Mesodermal cell (in vitro differentiated cells): ENCODE data around the gene SF1.

ENCODE experiments used
- H3K27ac ChIP-seq: 2 replicates; pipeline ENCODE4 v1.7.0; 2013; ENCODE audit warnings: mild to moderate bottlenecking, low read depth, low read length, moderate library complexity; ENCODE audit not compliant: severe bottlenecking
- H3K36me3 ChIP-seq: 2 replicates; pipeline ENCODE4 v1.7.1; 2013; ENCODE audit warnings: mild to moderate bottlenecking, low read length, moderate library complexity; ENCODE audit not compliant: control insufficient read depth, insufficient read depth
- H3K4me1 ChIP-seq: one replicate; pipeline ENCODE4 v1.7.1; 2013; ENCODE audit warnings: mild to moderate bottlenecking, low read length; ENCODE audit not compliant: insufficient read depth, control insufficient read depth, poor library complexity, severe bottlenecking
- H3K4me3 ChIP-seq: 2 replicates; pipeline ENCODE4 v1.7.0; 2013; ENCODE audit warnings: low read length, control low read depth, mild to moderate bottlenecking; ENCODE audit not compliant: insufficient read depth, poor library complexity, severe bottlenecking; ENCODE audit errors: extremely low read depth
- H3K9me3 ChIP-seq: 2 replicates; pipeline ENCODE4 v1.7.1; 2013; ENCODE audit warnings: mild to moderate bottlenecking, low read length, moderate library complexity; ENCODE audit not compliant: control insufficient read depth
- WGBS, 2 experiments: methylation state at CpG; one replicate each; pipeline ENCODE4 v1.1.5; 2013; ENCODE audit warnings: missing lambda C conversion rate in 2 of 2; ENCODE audit not compliant: insufficient coverage in 2 of 2; 5-methylcytosine and 5-hydroxymethylcytosine counted together

The SF1 gene

DNA sequence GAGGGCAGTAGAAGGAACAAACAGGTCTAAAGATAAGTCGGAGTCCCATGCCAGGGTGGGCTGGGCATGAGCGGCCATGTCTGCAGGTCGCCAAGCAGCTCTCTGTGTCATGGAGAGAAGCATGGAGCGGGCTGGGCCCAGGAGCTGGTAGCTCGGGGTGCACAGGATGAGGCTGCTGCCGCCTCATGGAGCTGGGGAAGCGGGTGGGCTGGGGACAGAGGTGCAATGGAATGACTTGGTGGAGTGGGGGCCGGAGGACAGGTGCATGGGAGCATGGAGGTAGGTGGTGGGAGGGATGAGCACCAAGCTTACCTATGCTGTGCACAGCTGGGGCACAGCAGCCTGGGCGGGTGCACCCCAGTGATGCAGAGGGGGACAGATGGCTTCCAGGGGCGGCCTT is 58.9 kb downstream of the SF1 start:
- WGBS, 2 experiments = 88 to 93% methylated on average over 8 to 10 of the region's 10 CpGs
- Histone ChIP-seq H3K36me3 (no peaks in the 10 kb centered on the region), H3K27ac (no peak overlapping the region), H3K4me1 (peaks cover 15% of the 10 kb centered on the region), H3K4me3 (no peak overlapping the region), H3K9me3 (no peaks in the 10 kb centered on the region)

DNA sequence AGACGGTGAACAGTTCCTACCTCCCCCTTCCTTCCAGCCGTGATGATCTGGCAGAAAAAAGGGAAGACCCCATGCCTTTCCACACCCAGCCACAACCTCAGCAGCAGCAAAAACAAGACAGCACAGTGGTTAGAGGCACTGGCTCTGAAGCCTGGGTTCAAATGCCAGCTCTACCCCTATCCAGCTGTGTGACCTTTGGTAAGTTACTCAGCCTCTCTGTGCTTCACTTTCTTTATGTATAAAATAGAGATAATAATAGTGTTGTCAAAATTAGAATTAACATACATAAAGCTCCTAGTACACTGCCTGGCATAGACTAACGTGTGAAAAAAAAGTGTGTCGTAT is 59.6 kb downstream of the SF1 start:
- H3K9me3 ChIP-seq = no peaks in the 10 kb centered on the region
- H3K27ac ChIP-seq = no peak overlapping the region
- H3K4me1 ChIP-seq = peaks cover 10% of the 10 kb centered on the region
- no peaks in the 10 kb centered on the region for H3K36me3 ChIP-seq
- WGBS, 2 experiments = 70 to 73% methylated on average over 2 to 3 of the region's 4 CpGs
- no peak overlapping the region for H3K4me3 ChIP-seq

DNA sequence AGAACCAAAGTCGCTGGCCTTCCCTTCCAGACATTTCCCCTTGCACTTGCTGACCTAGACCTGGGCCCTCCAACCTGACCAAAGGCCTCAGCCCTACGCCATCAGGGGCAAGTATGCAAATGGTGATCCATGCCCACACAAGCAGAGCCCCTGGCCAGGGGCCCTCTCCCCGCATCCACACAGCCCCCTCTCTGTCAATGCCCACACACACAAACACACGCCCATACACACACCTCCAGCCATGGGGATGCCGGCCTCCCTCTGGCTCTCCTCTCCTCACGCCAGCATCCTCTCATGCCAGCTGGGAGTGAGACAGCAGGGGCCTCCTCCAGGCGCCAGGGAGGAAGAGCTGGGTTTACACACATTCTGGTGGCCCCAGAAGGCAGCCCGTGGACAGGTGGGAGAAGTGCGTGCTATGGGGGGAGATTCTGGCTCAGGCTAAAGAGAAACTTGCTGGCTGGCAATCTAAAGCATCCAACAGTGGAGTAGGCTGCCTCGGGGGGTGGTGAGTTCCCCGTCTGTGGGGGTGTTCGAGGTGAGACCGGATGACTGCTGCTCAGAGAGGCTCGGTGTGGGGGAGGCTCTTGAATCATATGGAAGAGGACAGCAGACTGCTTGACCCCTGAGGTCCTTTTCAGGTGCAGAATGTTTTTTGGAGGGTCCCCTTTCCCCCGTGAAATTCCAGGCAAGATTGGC is 60.1 kb downstream of the SF1 start:
- Histone ChIP-seq H3K4me3 (no peak overlapping the region), H3K36me3 (no peaks in the 10 kb centered on the region), H3K9me3 (no peaks in the 10 kb centered on the region), H3K27ac (no peak overlapping the region), H3K4me1 (peaks cover 11% of the 10 kb centered on the region)
- 84 to 86% methylated on average over 11 to 13 of the region's 15 CpGs for WGBS, 2 experiments

DNA sequence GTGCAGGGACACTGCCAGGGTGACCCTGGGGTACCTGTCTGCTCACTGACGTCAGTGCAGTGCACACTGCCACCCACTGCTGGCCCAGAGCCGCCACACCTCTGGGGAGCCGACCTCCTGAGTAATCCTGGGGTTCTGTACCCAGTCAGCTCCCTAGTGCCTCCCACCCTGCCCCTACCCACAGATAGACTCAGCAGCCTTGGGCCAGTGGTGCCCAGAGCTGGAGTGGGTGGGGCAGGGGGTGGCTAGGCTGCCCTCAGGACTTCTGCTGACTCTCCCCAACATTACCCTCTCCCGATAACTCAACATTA is 61.1 kb downstream of the SF1 start:
- Histone ChIP-seq H3K27ac (no peak overlapping the region), H3K36me3 (no peaks in the 10 kb centered on the region), H3K4me3 (no peak overlapping the region), H3K4me1 (peaks cover 14% of the 10 kb centered on the region), H3K9me3 (no peaks in the 10 kb centered on the region)
- WGBS, 2 experiments = 40 to 79% methylated on average over 1 to 3 of the region's 4 CpGs

- Histone ChIP-seq H3K9me3 (no peaks in the 10 kb centered on the region), H3K27ac (no peak overlapping the region), H3K4me3 (no peak overlapping the region), H3K4me1 (peaks cover 14% of the 10 kb centered on the region), H3K36me3 (no peaks in the 10 kb centered on the region)
- WGBS, 2 experiments = 70 to 76% methylated on average over 17 to 19 of the region's 21 CpGs
Observed at GRCh38 chr11:64716473-64717267, 61.7 kb downstream of the SF1 start.

GRCh38 chr11:64715756-64716472 is 62.4 kb downstream of the SF1 start:
- WGBS, 2 experiments = 50 to 94% methylated on average over 2 to 3 of the region's 13 CpGs
- no peak overlapping the region for H3K4me3 ChIP-seq

DNA sequence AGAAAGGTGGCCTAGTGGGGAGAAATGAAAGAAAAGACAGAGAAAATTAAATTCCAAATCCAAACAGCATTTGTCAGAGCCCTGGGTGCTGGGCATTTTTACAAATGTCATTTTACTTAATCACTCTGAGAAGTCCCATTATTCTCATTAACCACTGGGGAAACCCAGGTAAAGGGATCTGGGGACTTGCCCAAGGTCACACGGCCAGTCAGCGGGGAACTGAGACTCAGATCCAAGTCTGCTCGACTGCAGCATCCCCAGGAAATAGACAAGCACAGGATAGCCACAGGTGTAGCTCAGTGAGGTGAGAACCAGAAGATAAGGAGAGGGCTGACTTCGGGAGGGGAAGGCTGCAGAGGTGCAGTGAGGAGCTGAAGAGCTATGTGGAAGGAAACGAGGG is 63.2 kb downstream of the SF1 start:
- Histone ChIP-seq H3K4me1 (peaks cover 25% of the 10 kb centered on the region), H3K9me3 (no peaks in the 10 kb centered on the region), H3K27ac (no peak overlapping the region), H3K36me3 (no peaks in the 10 kb centered on the region), H3K4me3 (no peak overlapping the region)
- 80 to 81% methylated on average over 4 to 5 of the region's 5 CpGs for whole genome bisulfite sequencing, 2 experiments

More at GRCh38 chr11:64715756-64716472, 62.4 kb downstream of the SF1 start:
- Histone ChIP-seq H3K36me3 (no peaks in the 10 kb centered on the region), H3K4me1 (peaks cover 17% of the 10 kb centered on the region), H3K27ac (no peak overlapping the region), H3K9me3 (no peaks in the 10 kb centered on the region)

- 67% methylated on average over 1 of the region's 5 CpGs; no CpG with 5 or more reads in 1 of the 2 experiments for whole genome bisulfite sequencing, 2 experiments
- Histone ChIP-seq H3K36me3 (no peaks in the 10 kb centered on the region), H3K9me3 (no peaks in the 10 kb centered on the region), H3K4me1 (peaks cover 27% of the 10 kb centered on the region), H3K27ac (no peak overlapping the region), H3K4me3 (no peak overlapping the region)
Observed at GRCh38 chr11:64714666-64715065, 63.7 kb downstream of the SF1 start.
